GM12878 (cell line): ENCODE measurements around the gene SNRPE. TPM values are rescaled to one million over a fixed set of nuclear protein-coding genes. Genes with fewer than 3 reads are reported as not detected.
"Not testable (repeated sequence)": the region's sequence is repeated elsewhere in the genome, so short reads cannot be mapped to it uniquely, and the experiment has no call there.

Source experiments
- ATAC-seq: fragments of 200-7000 bp; cut with Tn5 transposase; 3 replicates; pipeline ENCODE4 v1.9.1; 2020; ENCODE audit warnings: mild to moderate bottlenecking, moderate library complexity
- BruUV-seq: library from RNA; stranded (reverse); fragments of 400-500 nt; replicated peaks from 2 replicates; lab custom pipeline; 2021; lab: Mats Ljungman, UMichigan
- CTCF ChIA-PET: fragments of 300-600 bp; sonication (Branson Sonifier 250); formaldehyde crosslinking; extraction: SDS; loops from one replicate; lab custom pipeline; 2021; ENCODE audit warnings: inconsistent platforms; lab: Yijun Ruan, JAX
- POLR2A ChIA-PET: fragments of 350-600 bp; formaldehyde crosslinking; extraction: SDS; loops from one replicate; lab custom pipeline; 2021; ENCODE audit warnings: inconsistent platforms; lab: Charles Lee
- RAD21 ChIA-PET: fragments of 300-600 bp; sonication (Branson Sonifier 250); formaldehyde crosslinking; loops from one replicate; lab custom pipeline; 2023; ENCODE audit warnings: antibody characterized with exemption; ENCODE audit not compliant: unreplicated experiment; lab: Charles Lee
- SMC1A ChIA-PET: fragments of 300-600 bp; sonication (Branson Sonifier 250); formaldehyde crosslinking; loops from one replicate; lab custom pipeline; 2023; ENCODE audit not compliant: unreplicated experiment, uncharacterized antibody; lab: Charles Lee
- DNase-seq: peaks from one replicate; pipeline ENCODE4 v3.0.0-alpha.2; 2011; ENCODE audit warnings: low read depth, low spot score
- FAIRE-seq: peaks from 3 replicates; lab custom pipeline; 2011; peaks lifted over from hg19 to GRCh38; lab: Jason Lieb, UNC
- H2AFZ ChIP-seq: 2 replicates; pipeline ENCODE4 v1.6.0; 2011; ENCODE audit warnings: low read depth, low read length, control low read depth; ENCODE audit not compliant: control insufficient read depth
- H3K27ac ChIP-seq: 2 replicates; pipeline ENCODE4 v1.5.1; 2011; ENCODE audit warnings: control low read depth; ENCODE audit not compliant: control insufficient read depth, insufficient read depth
- H3K27me3 ChIP-seq, 2 experiments: replicated peaks in 1 of 2; 2 replicates each; pipeline versions ENCODE4 v1.6.0 to v1.6.1; 2011; ENCODE audit warnings: low read length in 1 of 2; ENCODE audit not compliant: control insufficient read depth in 2 of 2, insufficient read depth in 2 of 2
- H3K36me3 ChIP-seq, 2 experiments: 2 replicates each; pipeline ENCODE4 v1.5.1; 2011; ENCODE audit warnings: low read length in 1 of 2; ENCODE audit not compliant: control insufficient read depth in 2 of 2, insufficient read depth in 2 of 2
- H3K4me1 ChIP-seq: 2 replicates; pipeline ENCODE4 v1.6.1; 2011; ENCODE audit warnings: mild to moderate bottlenecking, low read length, moderate library complexity, mixed read lengths; ENCODE audit not compliant: control insufficient read depth, insufficient read depth
- H3K4me2 ChIP-seq: 2 replicates; pipeline ENCODE4 v1.6.0; 2011; ENCODE audit warnings: control low read depth; ENCODE audit not compliant: control insufficient read depth, insufficient read depth
- H3K4me3 ChIP-seq: fragments of 200-600 bp; sonication (generic); 2 replicates; pipeline ENCODE4 v1.5.1; 2016
- H3K79me2 ChIP-seq: 2 replicates; pipeline ENCODE4 v1.6.0; 2011; ENCODE audit warnings: low read length; ENCODE audit not compliant: control insufficient read depth, insufficient read depth
- H3K9ac ChIP-seq: 2 replicates; pipeline ENCODE4 v1.8.0; 2011; ENCODE audit warnings: low read length, control low read depth, mixed read lengths; ENCODE audit not compliant: control insufficient read depth, insufficient read depth
- H3K9me3 ChIP-seq: replicated peaks from 3 replicates; pipeline ENCODE4 v1.5.1; 2011; ENCODE audit warnings: mild to moderate bottlenecking, low read length; ENCODE audit not compliant: control insufficient read depth, insufficient read depth
- H4K20me1 ChIP-seq: 2 replicates; pipeline ENCODE4 v1.6.0; 2011; ENCODE audit not compliant: control insufficient read depth, insufficient read depth
- ASH2L ChIP-seq: fragments of 300-600, 200-600 bp; sonication (generic); IDR thresholded peaks from 2 replicates; pipeline ENCODE4 v1.6.1; 2017; ENCODE audit warnings: low read depth, mild to moderate bottlenecking, borderline replicate concordance
- BRCA1 ChIP-seq: IDR thresholded peaks from 2 replicates; pipeline ENCODE4 v1.6.1; 2011; ENCODE audit warnings: low read depth, low read length, improper control_type of control experiment
- MEF2B ChIP-seq: fragments of 450-650 bp; IDR thresholded peaks from 2 replicates; pipeline ENCODE4 v1.6.1; 2018; ENCODE audit warnings: mild to moderate bottlenecking, moderate library complexity; ENCODE audit not compliant: partially characterized antibody, poor library complexity, severe bottlenecking
- NFIC ChIP-seq: IDR thresholded peaks from 2 replicates; pipeline ENCODE4 v1.6.1; 2012; ENCODE audit warnings: low read depth, mild to moderate bottlenecking, inconsistent platforms, low read length, moderate library complexity
- NR2C1 ChIP-seq: fragments of 450-650 bp; IDR thresholded peaks from 2 replicates; pipeline ENCODE4 v1.6.1; 2017; ENCODE audit warnings: antibody characterized with exemption, mild to moderate bottlenecking, moderate library complexity
- NRF1 ChIP-seq: conservative IDR thresholded peaks from 2 replicates; pipeline ENCODE4 v1.6.1; 2011; ENCODE audit warnings: mild to moderate bottlenecking, low read depth, low read length, improper control_type of control experiment
- TARDBP ChIP-seq: IDR thresholded peaks from 2 replicates; pipeline ENCODE4 v1.6.1; 2016; ENCODE audit warnings: borderline replicate concordance
- TBL1XR1 ChIP-seq: IDR thresholded peaks from 2 replicates; pipeline ENCODE4 v1.6.1; 2012; ENCODE audit warnings: low read depth, low read length, improper control_type of control experiment
- YBX1 ChIP-seq: fragments of 450-650 bp; IDR thresholded peaks from 2 replicates; pipeline ENCODE4 v1.6.1; 2016; ENCODE audit warnings: antibody characterized with exemption
- WGBS: methylation state at CpG from one replicate; pipeline ENCODE4 v1.1.6; 2016; ENCODE audit warnings: low lambda C conversion rate; ENCODE audit not compliant: insufficient replicate concordance, insufficient coverage; ENCODE audit errors: missing lambda C conversion rate; 5-methylcytosine and 5-hydroxymethylcytosine counted together
- in situ Hi-C: fragments of 300-500 bp; cut with MboI; formaldehyde crosslinking; loops from 9 replicates; pipeline ENCODE4 v1.14.3; 2018; ENCODE audit warnings: mixed read lengths
- intact Hi-C: fragments of 100-400 bp; cut with micrococcal nuclease; formaldehyde crosslinking; loops from one replicate; pipeline ENCODE4 v1.14.2; 2022; ENCODE audit not compliant: unreplicated experiment
- polyA plus RNA-seq, 11 experiments: library from polyadenylated mRNA; depleted of rRNA in 4 of 11; unstranded in 6 of 11; stranded (reverse) in 5 of 11; fragments of >200 nt; fragmentation: Nextera tagmentation in 4 of 11; fragmentation: Illumina TruSeq in 1 of 11; extraction: Ambion mirVana in 4 of 11; extraction: Trizol in 1 of 11; gene quantifications; 1 replicate in 1 of 11; 2 replicates in 10 of 11; pipeline versions ENCODE4 v1.2.1 to v1.2.3, GENCODE V29; 2011 to 2016; ENCODE audit warnings: inconsistent platforms in 2 of 11, missing spikeins in 2 of 11, low read depth in 1 of 11
- total RNA-seq, 4 experiments: library from RNA; depleted of rRNA in 3 of 4; stranded (reverse); fragments of >200 nt in 3 of 4; fragmentation: Illumina TruSeq in 1 of 4; extraction: Trizol in 1 of 4; gene quantifications; 2 replicates each; pipeline versions ENCODE4 v1.2.1 to v1.2.3, GENCODE V29; 2013 to 2021

The SNRPE gene
- total and polyA plus RNA-seq, 10 of the 15 experiments (the other 5 are each of a cell fraction or from before 2014, with no cell fraction given): 109 to 1,384 (median 316) TPM

DNA sequence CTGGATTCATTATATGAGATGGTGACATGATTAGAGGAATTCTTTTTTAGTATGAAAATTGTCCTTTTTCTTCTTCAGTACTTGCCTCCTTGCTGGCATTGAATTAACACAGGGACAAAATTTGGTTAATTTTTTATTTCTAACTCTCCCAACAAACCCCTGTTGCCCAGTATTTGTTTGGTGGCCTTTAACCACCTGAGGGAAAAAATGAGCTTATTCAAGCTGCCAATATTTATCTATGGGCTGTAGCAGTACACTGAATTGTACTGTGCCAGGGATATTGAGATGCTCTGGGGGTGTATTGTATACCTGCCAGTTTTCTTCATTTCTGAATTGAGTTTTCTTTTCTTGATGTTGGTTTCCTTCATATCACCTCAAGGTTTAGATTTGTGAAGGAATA, 8.3 kb upstream of the SNRPE start:
- H3K4me2 ChIP-seq, FAIRE-seq, RAD21 ChIA-PET, H3K9ac ChIP-seq, DNase-seq, H3K79me2 ChIP-seq, H3K4me1 ChIP-seq, CTCF ChIA-PET, H3K4me3 ChIP-seq, H3K27ac ChIP-seq, in situ Hi-C loops, H4K20me1 ChIP-seq, POLR2A ChIA-PET, H2AFZ ChIP-seq, BruUV-seq, intact Hi-C loops, H3K27me3 ChIP-seq, H3K9me3 ChIP-seq, ATAC-seq: not testable (repeated sequence)
- peaks cover 4 to 29% of the 10 kb centered on the region in 2 experiments for H3K36me3 ChIP-seq
- SMC1A ChIA-PET: interaction anchor here (1.1 kb wide), 1 partner anchor 275 kb away, joined by 4 read pairs; no protein-coding TSS in a partner anchor

DNA sequence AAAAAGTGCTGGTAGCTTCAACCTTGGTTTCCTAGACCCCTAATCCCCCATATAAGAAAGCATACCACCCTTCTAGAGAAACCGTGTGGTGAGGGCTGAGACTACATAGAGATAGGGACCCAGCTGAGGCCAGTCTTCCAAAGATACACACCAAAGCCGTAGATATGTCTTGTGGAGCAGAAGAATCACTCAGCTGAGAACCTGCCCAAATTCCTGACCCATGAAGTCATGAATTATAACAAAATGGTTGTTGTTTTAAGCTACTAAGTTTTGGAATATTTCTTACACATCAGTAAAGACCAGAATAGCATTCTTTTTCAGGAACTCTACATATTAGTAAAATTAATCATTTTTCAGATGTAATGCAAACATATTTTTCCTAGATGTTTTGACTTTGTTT, 3.3 kb upstream of the SNRPE start:
- ChIA-PET POLR2A (interaction anchor here (0.6 kb wide), 1 partner anchor 381 kb away, joined by 4 read pairs; no protein-coding TSS in a partner anchor), RAD21 (interaction anchor here (3.9 kb wide), 1 partner anchor 271 kb away, joined by 54 read pairs; no protein-coding TSS in a partner anchor), CTCF (interaction anchor here (0.8 to 6.4 kb wide), 2 partner anchors 272 to 353 kb away, joined by 3 to 121 read pairs; no protein-coding TSS in a partner anchor), SMC1A (interaction anchor here (0.8 to 3.4 kb wide), 4 partner anchors 12 to 276 kb away, joined by 3 to 37 read pairs (median 4); no protein-coding TSS in a partner anchor)
- Histone ChIP-seq H3K4me2 (no peak overlapping the region), H3K9me3 (no peaks in the 10 kb centered on the region), H3K79me2 (peaks cover 17% of the 10 kb centered on the region), H4K20me1 (no peaks in the 10 kb centered on the region), H3K4me3 (no peak overlapping the region), H3K4me1 (peaks cover 4% of the 10 kb centered on the region; the same call in 1 of the 2 replicates), H2AFZ (no peak overlapping the region), H3K36me3 (peaks cover 0 to 13% of the 10 kb centered on the region in 2 experiments; a peak in 2 of 4 replicates), H3K27me3 (no peaks in the 10 kb centered on the region), H3K27ac (no peak overlapping the region), H3K9ac (no peak overlapping the region)
- intact Hi-C loops (no loop called here), in situ Hi-C loops (no loop called here)
- no peak for ATAC-seq
- no peak for DNase-seq
- FAIRE-seq: no peak
- TF ChIP-seq NR2C1: no peak
- no peak for TF ChIP-seq NRF1
- no peak for TF ChIP-seq NFIC
- TF ChIP-seq TBL1XR1: no peak
- no peak for TF ChIP-seq TARDBP
- TF ChIP-seq MEF2B: no peak
- TF ChIP-seq ASH2L: no peak
- no peak for TF ChIP-seq YBX1
- no peak for TF ChIP-seq BRCA1
- WGBS: 28% methylated on average over 2 of the region's 2 CpGs
- BruUV-seq: no TSS peak
